ENCODE data around the gene SART3. TPM values are rescaled to one million over a fixed set of nuclear protein-coding genes. Genes with fewer than 3 reads are reported as not detected.
"Not testable (repeated sequence)": the region's sequence is repeated elsewhere in the genome, so short reads cannot be mapped to it uniquely, and the experiment has no call there.

SART3 gene
- total and polyA plus RNA-seq, 11 donors: 13.3 to 33.2 (median 24.0) TPM

- intact Hi-C loops (cut with DNase I): no loop called here
- no peak overlapping the region for H3K27ac ChIP-seq
- 67 to 72% (median 69%) methylated on average over 11 of the region's 11 CpGs for WGBS, 4 donors
- no peaks in the 10 kb centered on the region for H3K9me3 ChIP-seq
- H3K4me3 ChIP-seq: no peak overlapping the region
- peaks cover 0 to 53% (median 0%) of the 10 kb centered on the region in 9 donors for H3K27me3 ChIP-seq
- DNase-seq (no peak), ATAC-seq (no peak)
- H3K4me1 ChIP-seq: no peaks in the 10 kb centered on the region
- TF ChIP-seq POLR2A (IDR thresholded peaks at IDR 0.05) (no peak), CTCF (IDR thresholded peaks at IDR 0.05) (no peak)
- H3K36me3 ChIP-seq: no peaks in the 10 kb centered on the region
These were observed 65.0 kb downstream of the SART3 start for GRCh38 chr12:108495823-108496579.

DNA sequence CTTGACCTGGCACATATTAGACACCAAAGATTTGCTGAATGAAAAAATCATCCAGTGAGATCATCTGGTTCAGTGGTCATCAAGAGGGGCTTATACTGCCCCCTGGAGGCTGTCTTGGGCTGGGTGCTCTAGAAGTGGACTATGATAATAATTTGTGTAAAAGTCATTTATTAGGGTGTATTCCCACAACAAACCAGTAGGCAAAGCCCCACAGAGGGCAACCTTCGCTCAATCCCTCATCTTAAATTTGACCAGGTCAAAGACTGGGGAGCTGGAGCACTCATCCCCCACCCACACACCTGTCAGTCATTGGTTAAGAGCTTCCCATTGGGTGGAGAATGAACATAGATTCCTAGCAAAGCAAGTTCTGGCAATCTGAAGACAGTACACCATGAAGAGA is 65.9 kb downstream of the SART3 start:
- Histone ChIP-seq H3K4me1 (no peaks in the 10 kb centered on the region), H3K4me3 (no peak overlapping the region), H3K9me3 (no peaks in the 10 kb centered on the region), H3K27me3 (peaks cover 0 to 48% (median 0%) of the 10 kb centered on the region in 9 donors), H3K27ac (no peak overlapping the region), H3K36me3 (no peaks in the 10 kb centered on the region)
- DNase-seq (no peak), ATAC-seq (no peak)
- WGBS, 4 donors: 30 to 56% (median 38%) methylated on average over 1 of the region's 1 CpG
- peak in 10 of 12 donors; percentile 20 to 58 (median 45) for TF ChIP-seq CTCF (IDR thresholded peaks at IDR 0.05)
- no peak for TF ChIP-seq POLR2A (IDR thresholded peaks at IDR 0.05)
- intact Hi-C loops (cut with DNase I): no loop called here

DNA sequence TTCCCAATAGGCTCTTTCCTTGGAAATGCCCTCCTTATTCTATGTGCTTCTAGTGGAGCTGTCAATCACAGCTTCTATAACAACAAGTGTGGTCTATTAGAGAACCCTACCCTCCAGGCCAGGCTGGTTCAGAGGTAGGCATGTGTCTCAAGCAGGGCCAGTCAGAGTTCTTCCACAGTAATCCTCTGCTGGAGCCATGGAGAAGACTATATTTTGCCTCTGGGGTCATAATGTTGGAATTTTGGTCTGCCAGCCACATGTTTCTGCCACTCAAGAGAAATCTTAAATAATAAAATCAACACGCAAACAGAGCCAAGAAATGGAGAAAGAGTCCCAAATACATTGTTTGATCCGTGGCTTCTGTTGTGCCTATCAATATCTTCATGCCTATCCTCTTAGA is 69.7 kb downstream of the SART3 start:
- peaks cover 0 to 25% (median 0%) of the 10 kb centered on the region in 9 donors for H3K27me3 ChIP-seq
- no peak overlapping the region for H3K27ac ChIP-seq
- 62 to 72% (median 66%) methylated on average over 2 of the region's 2 CpGs for WGBS, 4 donors
- ATAC-seq (no peak), DNase-seq (no peak)
- no peaks in the 10 kb centered on the region for H3K4me1 ChIP-seq
- intact Hi-C loops (cut with DNase I): no loop called here
- no peaks in the 10 kb centered on the region for H3K36me3 ChIP-seq
- H3K4me3 ChIP-seq: no peak overlapping the region
- no peak for TF ChIP-seq POLR2A (IDR thresholded peaks at IDR 0.05)
- no peak for TF ChIP-seq CTCF (IDR thresholded peaks at IDR 0.05)
- H3K9me3 ChIP-seq: peaks cover 0 to 16% (median 1%) of the 10 kb centered on the region in 12 donors

GRCh38 chr12:108487029-108487428 is 73.9 kb downstream of the SART3 start:
- H3K4me1 ChIP-seq; H3K4me3 ChIP-seq; ATAC-seq; H3K36me3 ChIP-seq; DNase-seq; intact Hi-C loops (cut with DNase I); H3K27me3 ChIP-seq; H3K27ac ChIP-seq: not testable (repeated sequence)
- 79 to 94% (median 85%) methylated on average over 4 of the region's 4 CpGs for WGBS, 4 donors
- peaks cover 0 to 17% (median 1%) of the 10 kb centered on the region in 12 donors for H3K9me3 ChIP-seq

DNA sequence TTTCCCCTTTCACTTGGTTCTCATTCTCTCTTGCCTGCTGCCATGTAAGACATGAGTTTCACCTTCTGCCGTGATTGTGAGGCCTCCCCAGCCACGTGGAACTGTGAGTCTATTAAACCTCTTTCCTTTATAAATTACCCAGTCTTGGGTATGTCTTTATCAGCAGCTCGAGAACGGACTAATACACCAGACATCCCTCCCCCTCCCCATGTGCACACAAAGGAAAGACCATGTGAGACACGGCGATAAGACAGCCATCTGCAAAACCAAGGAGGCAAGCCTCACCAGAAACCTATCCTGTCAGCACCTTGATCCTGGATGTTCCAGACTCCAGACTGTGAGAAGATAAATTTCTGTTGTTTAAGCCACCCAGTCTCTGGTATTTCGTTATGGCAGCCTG is 75.6 kb downstream of the SART3 start:
- ATAC-seq; H3K27ac ChIP-seq; H3K4me1 ChIP-seq; intact Hi-C loops (cut with DNase I); H3K4me3 ChIP-seq; H3K36me3 ChIP-seq; DNase-seq: not testable (repeated sequence)
- H3K27me3 ChIP-seq: peaks cover 0 to 14% (median 3%) of the 10 kb centered on the region in 9 donors
- peaks cover 0 to 17% (median 1%) of the 10 kb centered on the region in 12 donors for H3K9me3 ChIP-seq
- WGBS, 4 donors: 34 to 38% (median 35%) methylated on average over 7 of the region's 7 CpGs

All from heart left ventricle (tissue), 16 donors.